GM12801 (cell line): Measurements from ENCODE around the gene SRMS.

ENCODE experiments used
- CTCF ChIP-seq: IDR thresholded peaks from one replicate; pipeline ENCODE4 v1.5.1; 2011; ENCODE audit warnings: control low read depth; ENCODE audit not compliant: insufficient read length; ENCODE audit errors: extremely low read depth

SRMS gene

GRCh38 chr20:63534427-63534830 lies 13.1 kb downstream of the SRMS start:
- no peak for TF ChIP-seq CTCF

DNA sequence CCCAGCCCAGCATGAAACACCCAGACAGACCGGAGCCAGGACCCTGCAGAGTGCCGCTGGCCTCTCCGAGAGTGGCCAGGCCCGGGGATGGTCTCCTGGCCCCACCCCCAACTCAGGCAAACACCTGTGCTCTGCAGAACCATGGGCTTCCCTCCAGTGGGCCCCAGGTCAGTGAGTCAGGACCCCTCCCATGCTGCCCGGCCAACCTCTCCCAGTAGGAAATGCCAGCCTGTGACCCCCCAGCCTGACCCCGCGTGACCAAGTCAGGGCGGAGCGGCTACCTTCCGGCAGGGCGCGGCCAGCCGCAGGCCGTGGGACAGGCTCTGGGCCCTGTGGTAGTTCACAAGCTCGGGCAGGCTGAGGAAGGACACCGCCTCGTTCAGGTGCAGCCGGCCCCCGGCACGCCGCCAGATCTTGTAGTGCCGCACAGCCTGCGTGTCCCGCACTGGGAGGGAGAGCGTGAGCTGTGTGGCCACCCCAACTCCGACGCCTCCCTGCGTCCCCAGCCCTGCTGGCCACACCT lies 13.6 kb downstream of the SRMS start:
- no peak for TF ChIP-seq CTCF

- no peak for TF ChIP-seq CTCF
Measured at GRCh38 chr20:63533388-63533787, 14.2 kb downstream of the SRMS start.

DNA sequence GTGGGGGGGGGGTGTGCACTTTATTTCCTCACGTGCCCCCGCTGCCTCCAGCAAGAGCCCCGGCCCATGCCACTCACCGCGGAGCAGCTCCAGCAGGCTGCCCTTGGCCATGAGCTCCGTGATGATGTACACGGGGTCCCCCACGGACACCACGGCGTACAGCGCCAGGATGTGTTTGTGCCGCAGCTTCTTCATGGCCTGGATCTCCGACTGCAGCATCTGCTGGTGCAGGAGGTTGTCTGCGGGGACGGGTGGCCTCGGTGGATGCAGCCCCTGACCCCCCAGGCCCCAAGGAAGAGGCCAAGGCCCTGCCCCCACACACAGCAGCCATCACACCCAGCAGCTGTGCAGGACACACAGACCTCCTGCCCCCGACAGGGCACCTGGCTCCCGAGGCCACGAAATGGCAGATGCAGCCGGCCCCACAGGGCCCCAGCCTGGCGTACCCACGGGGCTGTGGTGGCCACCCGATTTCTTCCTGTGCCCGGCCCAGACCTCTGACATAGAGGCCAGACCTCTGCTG lies 15.0 kb downstream of the SRMS start:
- no peak for TF ChIP-seq CTCF

GRCh38 chr20:63531686-63532448 lies 15.7 kb downstream of the SRMS start:
- TF ChIP-seq CTCF: no peak

GRCh38 chr20:63530788-63531160 lies 16.8 kb downstream of the SRMS start:
- no peak for TF ChIP-seq CTCF

GRCh38 chr20:63529861-63530787 lies 17.4 kb downstream of the SRMS start:
- TF ChIP-seq CTCF: no peak
